GM21619 (cell line): ENCODE data around the gene HTR3B.
A peak's percentile ranks its signal among the peaks of the same experiment; 100 is the strongest.
"Not testable (repeated sequence)": the region's sequence is repeated elsewhere in the genome, so short reads cannot be mapped to it uniquely, and the experiment has no call there.

Source experiments
- ATAC-seq: cut with Tn5 transposase; IDR thresholded peaks from one replicate; pipeline ENCODE4 v1.9.1; 2021; ENCODE audit not compliant: unreplicated experiment

The HTR3B gene

GRCh38 chr11:113904379-113905101, at the start of gene HTR3B:
Gene HTR3B (plus strand): TSS chr11:113904796. CDS start chr11:113904934, 138 bp downstream.
- ATAC-seq, result no peak

- no peak for ATAC-seq
Observed at GRCh38 chr11:113855803-113856202, 48.8 kb upstream of the HTR3B start.

- no peak for ATAC-seq
Observed at GRCh38 chr11:113856966-113857759, 47.4 kb upstream of the HTR3B start.

GRCh38 chr11:113859665-113860064, 44.9 kb upstream of the HTR3B start:
- ATAC-seq, result no peak

GRCh38 chr11:113862435-113862834, 42.2 kb upstream of the HTR3B start:
- no peak for ATAC-seq

- ATAC-seq, result no peak
Observed at GRCh38 chr11:113864410-113864809, 40.2 kb upstream of the HTR3B start.

- no peak for ATAC-seq
Observed at GRCh38 chr11:113865873-113866272, 38.7 kb upstream of the HTR3B start.

GRCh38 chr11:113867843-113868503, 36.6 kb upstream of the HTR3B start:
- no peak for ATAC-seq

- no peak for ATAC-seq
Observed at GRCh38 chr11:113871336-113871735, 33.3 kb upstream of the HTR3B start.

GRCh38 chr11:113873236-113873626, 31.4 kb upstream of the HTR3B start:
- ATAC-seq, result no peak

- no peak for ATAC-seq
Observed at GRCh38 chr11:113874096-113874495, 30.5 kb upstream of the HTR3B start.

- peak; percentile 27 for ATAC-seq
Observed at GRCh38 chr11:113874581-113875233, 29.9 kb upstream of the HTR3B start.

GRCh38 chr11:113875234-113876073, 29.1 kb upstream of the HTR3B start, which contains the start of gene USP28:
Gene USP28 (minus strand): TSS chr11:113875572. CDS start chr11:113875501, 71 bp downstream.
- peak; percentile 86 for ATAC-seq

- no peak for ATAC-seq
Observed at GRCh38 chr11:113876074-113876797, 28.4 kb upstream of the HTR3B start.

- ATAC-seq, result no peak
Observed at GRCh38 chr11:113876798-113877669, 27.6 kb upstream of the HTR3B start.

- ATAC-seq, result no peak
Observed at GRCh38 chr11:113877670-113878055, 26.9 kb upstream of the HTR3B start.

GRCh38 chr11:113879446-113879845, 25.1 kb upstream of the HTR3B start:
- ATAC-seq, result not testable (repeated sequence)

GRCh38 chr11:113880971-113881370, 23.6 kb upstream of the HTR3B start:
- no peak for ATAC-seq

- no peak for ATAC-seq
Observed at GRCh38 chr11:113881856-113882255, 22.7 kb upstream of the HTR3B start.
